Measurements from ENCODE around the gene MPO.
A peak's percentile ranks its signal among the peaks of the same experiment; 100 is the strongest.

MPO gene, protein sequence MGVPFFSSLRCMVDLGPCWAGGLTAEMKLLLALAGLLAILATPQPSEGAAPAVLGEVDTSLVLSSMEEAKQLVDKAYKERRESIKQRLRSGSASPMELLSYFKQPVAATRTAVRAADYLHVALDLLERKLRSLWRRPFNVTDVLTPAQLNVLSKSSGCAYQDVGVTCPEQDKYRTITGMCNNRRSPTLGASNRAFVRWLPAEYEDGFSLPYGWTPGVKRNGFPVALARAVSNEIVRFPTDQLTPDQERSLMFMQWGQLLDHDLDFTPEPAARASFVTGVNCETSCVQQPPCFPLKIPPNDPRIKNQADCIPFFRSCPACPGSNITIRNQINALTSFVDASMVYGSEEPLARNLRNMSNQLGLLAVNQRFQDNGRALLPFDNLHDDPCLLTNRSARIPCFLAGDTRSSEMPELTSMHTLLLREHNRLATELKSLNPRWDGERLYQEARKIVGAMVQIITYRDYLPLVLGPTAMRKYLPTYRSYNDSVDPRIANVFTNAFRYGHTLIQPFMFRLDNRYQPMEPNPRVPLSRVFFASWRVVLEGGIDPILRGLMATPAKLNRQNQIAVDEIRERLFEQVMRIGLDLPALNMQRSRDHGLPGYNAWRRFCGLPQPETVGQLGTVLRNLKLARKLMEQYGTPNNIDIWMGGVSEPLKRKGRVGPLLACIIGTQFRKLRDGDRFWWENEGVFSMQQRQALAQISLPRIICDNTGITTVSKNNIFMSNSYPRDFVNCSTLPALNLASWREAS

GRCh38 chr17:58280480-58281217 lies at the start of gene MPO:
Gene MPO, minus strand, starts transcription at chr17:58280935. Its CDS starts 177 bp downstream, at chr17:58280758.
- DNase-seq (ENCODE audit: low read depth, low spot score), result no peak

DNA sequence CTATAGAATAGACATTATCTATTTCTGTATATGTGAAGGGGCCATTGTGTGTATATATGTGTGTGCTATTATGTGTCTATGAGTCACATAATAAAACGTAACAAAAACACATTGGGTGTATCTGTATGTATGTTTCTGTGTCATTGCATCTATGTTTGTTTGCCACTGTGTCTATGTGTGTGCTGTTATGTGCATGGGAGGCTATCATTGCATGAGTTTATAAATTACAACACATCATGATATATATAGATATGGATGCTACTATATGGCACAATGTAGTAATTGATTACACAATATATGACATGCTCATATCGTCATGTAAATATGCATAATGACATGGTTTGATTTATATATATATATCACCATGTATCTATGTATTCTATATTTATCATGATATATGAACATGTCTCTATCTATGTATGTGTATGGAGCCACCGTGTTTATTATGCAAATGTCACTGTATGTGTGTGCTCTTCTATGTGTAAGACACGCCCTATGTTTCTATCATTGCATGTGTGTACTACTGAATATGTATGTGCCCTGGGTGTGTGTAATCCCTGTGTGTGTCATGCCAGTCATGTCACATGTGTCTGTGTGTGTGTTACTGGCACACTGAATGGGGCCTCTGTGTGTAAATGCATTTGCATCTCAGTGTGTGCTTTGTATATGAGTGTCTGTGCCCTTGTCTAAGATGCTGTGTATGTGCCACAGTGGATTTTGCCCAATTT lies 49.2 kb upstream of the MPO start:
- no peak for DNase-seq (ENCODE audit: low read depth, low spot score)

GRCh38 chr17:58329035-58329809 lies 48.5 kb upstream of the MPO start:
- DNase-seq (ENCODE audit: low read depth, low spot score), result no peak

- no peak for DNase-seq (ENCODE audit: low read depth, low spot score)
Observed at GRCh38 chr17:58328195-58329034, 47.7 kb upstream of the MPO start, which contains the start of gene TSPOAP1. Gene TSPOAP1, minus strand, starts transcription at chr17:58328795. Its CDS starts 875 bp downstream, at chr17:58327920.

DNA sequence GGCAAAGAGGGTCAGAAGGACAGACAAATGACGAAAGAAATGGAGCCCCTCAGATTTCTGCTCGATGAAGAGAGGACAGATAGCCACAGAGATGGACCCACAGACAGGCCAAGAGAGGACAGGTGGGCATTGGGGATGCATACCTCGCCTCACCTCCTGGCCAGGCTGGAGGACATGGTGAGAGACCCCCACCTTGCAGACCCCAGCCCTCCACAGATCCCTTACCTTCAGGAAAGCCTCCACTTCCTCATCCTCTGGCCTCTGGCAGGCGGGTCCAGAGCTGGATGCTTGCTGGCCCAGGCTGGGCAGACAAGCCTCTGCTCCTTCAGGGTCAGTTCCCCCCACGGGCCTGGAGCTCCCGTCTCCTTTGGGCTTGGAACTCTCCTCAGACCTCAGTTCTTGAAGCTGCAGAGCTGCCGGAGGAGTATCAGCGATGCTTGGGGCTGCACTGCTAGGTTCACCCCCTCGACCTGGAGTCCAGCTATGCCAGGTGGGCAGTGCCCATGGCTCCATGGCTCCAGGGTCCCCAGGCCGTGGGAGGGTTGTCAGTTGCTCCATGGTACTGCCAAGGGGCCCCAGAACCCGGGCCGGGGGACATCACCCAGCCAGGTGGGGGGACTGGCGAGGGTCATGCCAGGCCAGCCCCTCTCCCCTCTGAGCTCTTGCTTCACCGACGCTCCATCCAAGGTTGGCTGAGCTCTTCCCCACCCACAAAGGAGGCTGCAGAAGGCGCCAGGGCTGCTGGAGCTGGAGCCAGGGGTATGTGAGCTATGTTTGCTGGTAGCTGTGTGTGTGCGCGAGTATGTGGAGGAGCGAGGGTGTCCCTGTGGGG lies 46.8 kb upstream of the MPO start:
- DNase-seq (ENCODE audit: low read depth, low spot score), result no peak

GRCh38 chr17:58326609-58327362 lies 46.1 kb upstream of the MPO start:
- DNase-seq (ENCODE audit: low read depth, low spot score), result no peak

DNA sequence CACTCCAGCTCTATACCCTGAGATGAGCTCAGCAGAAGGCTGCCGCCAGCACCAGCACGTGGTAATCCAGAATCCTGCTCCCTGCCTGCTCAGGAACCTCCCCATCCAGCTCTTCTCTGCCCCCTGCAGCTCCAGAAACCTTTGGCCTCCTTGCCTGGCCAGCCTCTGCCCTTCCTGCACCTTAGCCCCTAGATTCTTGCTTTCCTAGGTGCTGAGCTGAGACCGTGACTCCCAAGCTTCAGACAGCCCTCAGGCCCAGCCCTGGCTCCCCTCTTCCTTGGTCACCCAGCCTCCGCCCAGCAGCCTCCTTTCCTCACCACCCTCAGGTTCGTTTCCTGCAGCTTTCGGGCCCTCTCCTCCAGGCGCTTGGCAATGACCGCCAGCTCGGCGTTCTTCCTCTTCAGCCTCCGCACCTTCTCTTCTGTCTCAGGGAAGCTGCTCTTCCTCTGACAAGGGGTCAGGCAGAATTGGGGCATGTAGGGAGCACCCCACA lies 45.3 kb upstream of the MPO start:
- no peak for DNase-seq (ENCODE audit: low read depth, low spot score)

DNA sequence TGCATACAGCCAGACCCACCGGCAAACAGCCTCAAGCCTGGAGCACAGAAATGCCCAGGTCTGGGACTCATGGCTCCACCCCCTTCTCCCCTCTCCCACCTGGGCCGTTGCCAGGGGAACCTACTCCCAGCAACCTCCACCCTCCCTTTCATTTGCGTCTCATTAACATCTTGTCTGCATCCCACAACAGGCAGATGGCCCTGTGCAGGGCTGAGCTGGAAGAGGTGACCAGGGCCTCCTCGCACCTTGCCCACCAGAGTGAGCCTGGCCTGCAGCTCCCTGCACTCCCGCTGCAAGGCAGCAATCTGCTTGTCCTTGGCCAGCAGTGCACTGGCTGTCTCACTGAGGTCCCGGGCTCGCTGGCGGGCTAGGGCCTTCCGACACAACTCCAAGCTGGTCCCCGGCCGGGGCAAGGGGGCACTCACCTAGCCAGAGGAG lies 44.6 kb upstream of the MPO start:
- no peak for DNase-seq (ENCODE audit: low read depth, low spot score)

- DNase-seq (ENCODE audit: low read depth, low spot score), result peak; percentile 81
Observed at GRCh38 chr17:58324409-58325288, 43.9 kb upstream of the MPO start.

DNA sequence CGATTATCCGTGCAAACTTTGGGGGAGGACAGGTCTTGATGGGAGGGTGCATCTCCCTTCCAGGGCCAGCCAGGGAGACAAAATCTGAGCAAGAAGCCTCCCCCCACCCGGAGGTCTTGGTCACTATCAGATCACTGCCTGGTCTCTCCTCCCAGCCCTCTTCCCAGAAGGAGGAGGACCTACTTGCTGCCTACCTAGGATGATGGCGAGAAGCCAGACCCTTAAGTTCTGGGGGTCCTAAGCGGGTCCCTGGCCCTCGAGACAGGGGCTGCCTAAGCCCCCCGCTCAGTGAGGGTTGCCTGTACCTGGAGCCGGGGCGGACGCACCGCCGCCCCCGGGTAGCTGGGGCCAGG lies 43.3 kb upstream of the MPO start:
- no peak for DNase-seq (ENCODE audit: low read depth, low spot score)

DNA sequence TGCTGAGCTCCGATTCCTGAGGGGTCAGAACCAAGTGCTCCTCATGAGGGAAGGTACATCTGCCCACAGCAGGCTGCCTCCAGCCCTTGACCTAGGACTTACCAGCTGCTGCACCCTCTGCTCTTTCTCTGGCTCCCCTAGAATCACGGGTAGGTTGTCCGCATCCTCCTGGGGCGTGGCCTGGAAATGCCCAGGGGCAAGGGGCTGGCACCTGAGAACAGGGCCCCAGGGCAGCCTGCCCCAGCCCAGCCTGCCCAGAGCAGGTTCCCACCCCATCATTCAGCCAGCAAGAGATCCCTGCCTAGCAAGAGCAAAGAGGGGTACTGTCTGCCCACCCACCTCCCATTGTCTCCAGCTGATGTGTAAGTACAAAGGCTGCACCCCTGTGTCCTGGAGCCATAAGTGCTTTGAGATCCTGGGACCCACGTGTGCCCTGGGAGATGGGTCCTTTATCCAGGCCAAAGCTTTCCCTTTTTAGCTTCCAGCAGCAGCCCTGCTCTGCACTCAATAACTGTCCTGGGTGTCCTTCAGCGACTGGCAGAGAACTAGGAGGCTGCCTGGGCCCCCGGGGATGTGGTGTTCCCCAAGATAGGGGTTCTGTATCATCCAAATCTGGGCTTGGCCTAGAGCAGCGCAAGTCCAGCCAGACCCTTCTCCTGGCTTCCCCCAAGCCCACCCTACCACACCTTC lies 42.8 kb upstream of the MPO start:
- DNase-seq (ENCODE audit: low read depth, low spot score), result no peak

- no peak for DNase-seq (ENCODE audit: low read depth, low spot score)
Observed at GRCh38 chr17:58322581-58323185, 41.9 kb upstream of the MPO start.

DNA sequence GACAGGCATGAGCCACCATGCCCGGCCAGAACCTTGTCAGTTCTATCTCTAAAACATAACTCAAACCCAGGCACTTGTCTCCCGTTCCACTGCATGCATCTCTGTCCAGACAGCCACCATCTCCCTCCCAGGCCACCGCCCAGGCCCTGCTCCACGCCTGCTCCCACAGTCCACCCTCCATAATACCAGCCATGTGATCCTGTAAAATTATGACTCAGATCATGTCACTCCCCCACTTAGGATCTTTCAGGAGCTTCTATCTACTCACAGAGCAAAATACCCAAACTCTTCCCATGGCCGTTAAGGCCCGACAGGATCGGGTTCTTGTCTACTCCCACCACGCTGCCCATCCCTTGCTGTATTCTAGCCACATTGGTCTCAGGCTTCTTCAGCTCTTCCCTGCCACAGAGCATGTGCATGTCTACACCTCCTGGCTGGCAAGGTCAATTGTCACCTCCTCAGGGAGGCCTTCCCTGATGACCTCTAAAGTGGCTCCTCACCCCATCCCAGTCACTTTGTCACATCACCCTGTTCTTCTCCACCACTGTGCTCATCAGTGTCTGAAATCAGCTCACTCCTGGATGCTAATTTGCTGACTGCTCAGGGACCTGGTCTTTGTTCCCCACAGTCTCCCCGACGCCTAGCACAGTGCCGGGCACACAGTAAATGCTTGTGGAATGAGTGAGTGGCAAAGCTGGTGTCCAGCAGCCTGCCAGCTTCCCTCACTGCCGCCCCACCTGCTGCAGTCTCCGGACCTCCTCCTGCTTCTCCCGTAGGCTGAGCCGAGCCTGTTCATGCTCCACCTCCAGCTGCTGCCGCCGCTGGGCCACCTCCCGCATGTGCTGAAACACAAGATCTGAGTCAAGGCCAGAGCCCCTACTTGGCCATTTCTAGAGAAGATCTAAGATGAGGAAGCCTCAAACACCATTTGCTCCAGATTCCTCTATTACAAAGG lies 41.1 kb upstream of the MPO start:
- no peak for DNase-seq (ENCODE audit: low read depth, low spot score)

GRCh38 chr17:58320570-58321323 lies 40.0 kb upstream of the MPO start:
- no peak for DNase-seq (ENCODE audit: low read depth, low spot score)
